SK-N-SH (cell line): ENCODE results near the gene IMMT. TPM values are rescaled to one million over a fixed set of nuclear protein-coding genes. Genes with fewer than 3 reads are reported as not detected.

Experiments used
- CTCF ChIA-PET: fragments of 300-600, 350-600 bp; formaldehyde crosslinking; extraction: SDS; loops from one replicate; lab custom pipeline; 2021; lab: Yijun Ruan, JAX
- POLR2A ChIA-PET: fragments of 350-600 bp; sonication (Branson Sonifier 250); formaldehyde crosslinking; extraction: SDS; loops from one replicate; lab custom pipeline; 2020; ENCODE audit warnings: antibody characterized with exemption, inconsistent platforms; lab: Yijun Ruan, JAX
- DNase-seq: peaks from one replicate; pipeline ENCODE4 v3.0.0; 2012
- H2AFZ ChIP-seq: fragments of 200-600 bp; sonication (generic); 2 replicates; pipeline ENCODE4 v1.8.1; 2016; ENCODE audit warnings: antibody characterized with exemption, mild to moderate bottlenecking, low read depth
- H3F3A ChIP-seq: fragments of 200-600 bp; sonication (generic); replicated peaks from 2 replicates; pipeline ENCODE3; 2016; ENCODE audit warnings: antibody characterized with exemption, mild to moderate bottlenecking; ENCODE audit not compliant: insufficient read depth
- H3K27ac ChIP-seq, 2 experiments: fragments of 200-500 bp in 1 of 2; fragments of 200-600 bp in 1 of 2; sonication (Bioruptor generic) in 1 of 2; sonication (generic), shearing (Covaris generic) in 1 of 2; 2 replicates each; pipeline versions ENCODE4 v1.5.1 to v1.6.1; 2014 to 2016; ENCODE audit warnings: low read depth in 2 of 2, inconsistent platforms in 1 of 2, low read length in 1 of 2, mild to moderate bottlenecking in 1 of 2, mixed read lengths in 1 of 2
- H3K27me3 ChIP-seq: fragments of 200-600 bp; sonication (generic), shearing (Covaris generic); 2 replicates; pipeline ENCODE4 v1.6.1; 2016; ENCODE audit warnings: mixed run types; ENCODE audit not compliant: insufficient read depth
- H3K36me3 ChIP-seq, 2 experiments: fragments of 200-500 bp in 1 of 2; fragments of 200-600 bp in 1 of 2; sonication (Bioruptor generic) in 1 of 2; sonication (generic) in 1 of 2; replicated peaks in 1 of 2; 2 replicates each; pipeline versions ENCODE3 to v1.5.1; 2014 to 2016; ENCODE audit warnings: low read length in 1 of 2, mild to moderate bottlenecking in 1 of 2; ENCODE audit not compliant: insufficient read depth in 2 of 2, control insufficient read depth in 1 of 2
- H3K4me1 ChIP-seq, 2 experiments: fragments of 200-500 bp in 1 of 2; fragments of 200-600 bp in 1 of 2; sonication (Bioruptor generic) in 1 of 2; sonication (generic), shearing (Covaris generic) in 1 of 2; 2 replicates each; pipeline versions ENCODE4 v1.5.1 to v1.6.1; 2014 to 2016; ENCODE audit warnings: low read depth in 1 of 2, low read length in 1 of 2, mixed run types in 1 of 2; ENCODE audit not compliant: insufficient read depth in 2 of 2, control insufficient read depth in 1 of 2
- H3K4me2 ChIP-seq: fragments of 200-600 bp; sonication (generic), shearing (Covaris generic); 2 replicates; pipeline ENCODE4 v1.6.1; 2017; ENCODE audit warnings: mixed run types
- H3K4me3 ChIP-seq, 2 experiments: fragments of 200-500 bp in 1 of 2; fragments of 200-600 bp in 1 of 2; sonication (Bioruptor generic) in 1 of 2; sonication (generic), shearing (Covaris generic) in 1 of 2; 2 replicates each; pipeline versions ENCODE4 v1.5.1 to v1.8.1; 2014 to 2016; ENCODE audit warnings: low read depth in 2 of 2, inconsistent platforms in 1 of 2, low read length in 1 of 2, mild to moderate bottlenecking in 1 of 2, mixed read lengths in 1 of 2, moderate library complexity in 1 of 2
- H3K79me2 ChIP-seq: fragments of 200-600 bp; sonication (generic); 2 replicates; pipeline ENCODE4 v1.8.1; 2017; ENCODE audit warnings: mild to moderate bottlenecking; ENCODE audit not compliant: insufficient read depth
- H3K9ac ChIP-seq: fragments of 200-600 bp; sonication (generic); 2 replicates; pipeline ENCODE4 v1.6.1; 2017; ENCODE audit warnings: mixed run types
- H3K9me2 ChIP-seq: fragments of 200-600 bp; sonication (generic); 2 replicates; pipeline ENCODE4 v1.6.1; 2017; ENCODE audit warnings: mixed run types
- H3K9me3 ChIP-seq: fragments of 200-600 bp; sonication (generic); 2 replicates; pipeline ENCODE4 v1.6.1; 2017; ENCODE audit warnings: mixed run types, mild to moderate bottlenecking, moderate library complexity
- H4K20me1 ChIP-seq: fragments of 200-600 bp; sonication (generic); 2 replicates; pipeline ENCODE4 v1.6.1; 2017; ENCODE audit warnings: mild to moderate bottlenecking, mixed run types; ENCODE audit not compliant: insufficient read depth
- CHD2 ChIP-seq: fragments of 150-350 bp; IDR thresholded peaks from 2 replicates; pipeline ENCODE4 v1.6.1; 2018; ENCODE audit warnings: low read length; ENCODE audit not compliant: partially characterized antibody
- EZH2phosphoT487 ChIP-seq: fragments of 200-600 bp; sonication (generic); IDR thresholded peaks from 2 replicates; pipeline ENCODE4 v1.6.1; 2017; ENCODE audit warnings: low read depth, mixed run types, mild to moderate bottlenecking, antibody characterized with exemption, moderate library complexity, borderline replicate concordance
- GATA2 ChIP-seq: sonication (generic); formaldehyde crosslinking; IDR thresholded peaks from 2 replicates; pipeline ENCODE4 v1.5.0; 2020; ENCODE audit warnings: mild to moderate bottlenecking, missing genetic modification reagents
- JUND ChIP-seq: IDR thresholded peaks from 2 replicates; pipeline ENCODE4 v1.4.0; 2012
- RCOR1 ChIP-seq: fragments of 150-350 bp; IDR thresholded peaks from 2 replicates; pipeline ENCODE4 v1.6.1; 2017; ENCODE audit warnings: antibody characterized with exemption, low read length
- TCF12 ChIP-seq: IDR thresholded peaks from 2 replicates; pipeline ENCODE4 v1.4.0; 2012
- TEAD4 ChIP-seq: IDR thresholded peaks from 2 replicates; pipeline ENCODE4 v1.4.0; 2012; ENCODE audit warnings: mild to moderate bottlenecking, borderline replicate concordance; ENCODE audit not compliant: insufficient read depth
- WGBS: methylation state at CpG from one replicate; pipeline ENCODE4 v1.1.6; 2017; ENCODE audit warnings: low lambda C conversion rate; 5-methylcytosine and 5-hydroxymethylcytosine counted together
- polyA plus RNA-seq, 3 experiments: library from polyadenylated mRNA; depleted of rRNA; stranded (reverse); fragments of >200 nt; gene quantifications; 2 replicates each; pipeline ENCODE4 v1.2.3, GENCODE V29; 2012
- TF ChIP-seq, protein P1 (sequence below): IDR thresholded peaks from 2 replicates; pipeline ENCODE4 v1.4.0; 2012; ENCODE audit warnings: low read depth, borderline replicate concordance
- TF ChIP-seq, protein P2 (sequence below): fragments of 200-600 bp; sonication (generic); IDR thresholded peaks from 2 replicates; pipeline ENCODE4 v1.6.1; 2017; ENCODE audit warnings: antibody characterized with exemption, mild to moderate bottlenecking, moderate library complexity
- TF ChIP-seq, protein P3 (sequence below): fragments of 150-350 bp; IDR thresholded peaks from 2 replicates; pipeline ENCODE4 v1.6.1; 2016; ENCODE audit warnings: mild to moderate bottlenecking, low read depth, low read length

IMMT gene
- polyA plus RNA-seq, 1 of the 3 experiments (the other 2 are of a cell fraction), result 36.3 TPM

DNA sequence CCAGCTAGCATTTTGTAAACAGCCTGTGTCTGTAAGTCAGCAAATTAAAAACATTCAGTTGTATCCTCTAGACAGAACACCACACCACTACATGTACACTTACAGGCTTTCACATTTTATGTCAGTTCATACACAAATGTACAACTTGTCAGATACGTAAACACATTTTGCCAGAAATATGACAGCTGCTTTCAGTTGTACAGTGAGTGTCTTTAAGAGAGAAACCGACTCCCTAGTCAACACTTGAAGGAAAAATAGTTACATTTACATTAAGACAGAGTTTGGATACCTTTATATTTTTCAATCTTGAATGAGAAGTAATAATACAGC, 19.2 kb upstream of the IMMT start (continued):
- TF ChIP-seq TEAD4, result no peak
- TF ChIP-seq, protein P1, sequence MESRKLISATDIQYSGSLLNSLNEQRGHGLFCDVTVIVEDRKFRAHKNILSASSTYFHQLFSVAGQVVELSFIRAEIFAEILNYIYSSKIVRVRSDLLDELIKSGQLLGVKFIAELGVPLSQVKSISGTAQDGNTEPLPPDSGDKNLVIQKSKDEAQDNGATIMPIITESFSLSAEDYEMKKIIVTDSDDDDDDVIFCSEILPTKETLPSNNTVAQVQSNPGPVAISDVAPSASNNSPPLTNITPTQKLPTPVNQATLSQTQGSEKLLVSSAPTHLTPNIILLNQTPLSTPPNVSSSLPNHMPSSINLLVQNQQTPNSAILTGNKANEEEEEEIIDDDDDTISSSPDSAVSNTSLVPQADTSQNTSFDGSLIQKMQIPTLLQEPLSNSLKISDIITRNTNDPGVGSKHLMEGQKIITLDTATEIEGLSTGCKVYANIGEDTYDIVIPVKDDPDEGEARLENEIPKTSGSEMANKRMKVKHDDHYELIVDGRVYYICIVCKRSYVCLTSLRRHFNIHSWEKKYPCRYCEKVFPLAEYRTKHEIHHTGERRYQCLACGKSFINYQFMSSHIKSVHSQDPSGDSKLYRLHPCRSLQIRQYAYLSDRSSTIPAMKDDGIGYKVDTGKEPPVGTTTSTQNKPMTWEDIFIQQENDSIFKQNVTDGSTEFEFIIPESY, result no peak
- TF ChIP-seq RCOR1, result no peak
- no peak for TF ChIP-seq JUND
- TF ChIP-seq, protein P2, sequence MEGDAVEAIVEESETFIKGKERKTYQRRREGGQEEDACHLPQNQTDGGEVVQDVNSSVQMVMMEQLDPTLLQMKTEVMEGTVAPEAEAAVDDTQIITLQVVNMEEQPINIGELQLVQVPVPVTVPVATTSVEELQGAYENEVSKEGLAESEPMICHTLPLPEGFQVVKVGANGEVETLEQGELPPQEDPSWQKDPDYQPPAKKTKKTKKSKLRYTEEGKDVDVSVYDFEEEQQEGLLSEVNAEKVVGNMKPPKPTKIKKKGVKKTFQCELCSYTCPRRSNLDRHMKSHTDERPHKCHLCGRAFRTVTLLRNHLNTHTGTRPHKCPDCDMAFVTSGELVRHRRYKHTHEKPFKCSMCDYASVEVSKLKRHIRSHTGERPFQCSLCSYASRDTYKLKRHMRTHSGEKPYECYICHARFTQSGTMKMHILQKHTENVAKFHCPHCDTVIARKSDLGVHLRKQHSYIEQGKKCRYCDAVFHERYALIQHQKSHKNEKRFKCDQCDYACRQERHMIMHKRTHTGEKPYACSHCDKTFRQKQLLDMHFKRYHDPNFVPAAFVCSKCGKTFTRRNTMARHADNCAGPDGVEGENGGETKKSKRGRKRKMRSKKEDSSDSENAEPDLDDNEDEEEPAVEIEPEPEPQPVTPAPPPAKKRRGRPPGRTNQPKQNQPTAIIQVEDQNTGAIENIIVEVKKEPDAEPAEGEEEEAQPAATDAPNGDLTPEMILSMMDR, result no peak
- no peak for TF ChIP-seq EZH2phosphoT487

GRCh38 chr2:86213699-86214502, 18.6 kb upstream of the IMMT start:
- Histone ChIP-seq H3K79me2 (no peaks in the 10 kb centered on the region), H3K27me3 (no peaks in the 10 kb centered on the region), H3K9me3 (no peaks in the 10 kb centered on the region), H3F3A (no peaks in the 10 kb centered on the region), H3K4me3 (no peak overlapping the region), H3K36me3 (peaks cover 30 to 54% of the 10 kb centered on the region in 2 experiments), H2AFZ (no peak overlapping the region), H3K4me1 (peaks cover 0 to 6% of the 10 kb centered on the region in 2 experiments; a peak in 2 of 4 replicates), H3K9ac (no peak overlapping the region), H4K20me1 (no peaks in the 10 kb centered on the region), H3K27ac (peak overlapping the region in 1 of 2 experiments; percentile 78; a peak in 2 of 4 replicates), H3K4me2 (no peak overlapping the region), H3K9me2 (no peaks in the 10 kb centered on the region)
- WGBS, result 69% methylated on average over 4 of the region's 4 CpGs
- POLR2A ChIA-PET, result no interaction called here
- CTCF ChIA-PET, result interaction anchor here (1.1 to 4.7 kb wide), 5 partner anchors 8 to 159 kb away, joined by 4 to 20 read pairs (median 15); partner anchors contain the start of gene MRPL35
- TF ChIP-seq TCF12, result no peak
- TF ChIP-seq GATA2 (CRISPR knock-in tag), result peak; percentile 73
- TF ChIP-seq TEAD4, result no peak
- peak; percentile 23 for TF ChIP-seq CHD2
- TF ChIP-seq, protein P3, sequence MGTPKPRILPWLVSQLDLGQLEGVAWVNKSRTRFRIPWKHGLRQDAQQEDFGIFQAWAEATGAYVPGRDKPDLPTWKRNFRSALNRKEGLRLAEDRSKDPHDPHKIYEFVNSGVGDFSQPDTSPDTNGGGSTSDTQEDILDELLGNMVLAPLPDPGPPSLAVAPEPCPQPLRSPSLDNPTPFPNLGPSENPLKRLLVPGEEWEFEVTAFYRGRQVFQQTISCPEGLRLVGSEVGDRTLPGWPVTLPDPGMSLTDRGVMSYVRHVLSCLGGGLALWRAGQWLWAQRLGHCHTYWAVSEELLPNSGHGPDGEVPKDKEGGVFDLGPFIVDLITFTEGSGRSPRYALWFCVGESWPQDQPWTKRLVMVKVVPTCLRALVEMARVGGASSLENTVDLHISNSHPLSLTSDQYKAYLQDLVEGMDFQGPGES, result no peak
- no peak for DNase-seq
